Esophagus squamous epithelium (tissue), 5 donors: ENCODE results near the gene DNTT. TPM values are rescaled to one million over a fixed set of nuclear protein-coding genes. Genes with fewer than 3 reads are reported as not detected.

Source experiments
- DNase-seq: peaks from one replicate; lab custom pipeline; 2025; lab: John Stamatoyannopoulos, UW
- H3K27ac ChIP-seq, 4 donors: fragments of 200-600 bp; sonication (generic); one replicate each; pipeline ENCODE4 v1.5.1; 2016 to 2019; ENCODE audit warnings: mild to moderate bottlenecking in 1 of 4
- H3K27me3 ChIP-seq, 4 donors: fragments of 200-600 bp; sonication (generic); 1 replicate in 3 of 4; 2 replicates in 1 of 4; pipeline versions ENCODE4 v1.5.1 to v1.6.0; 2017 to 2021; ENCODE audit warnings: antibody characterized with exemption in 1 of 4
- H3K36me3 ChIP-seq, 3 donors: fragments of 200-600 bp; sonication (generic); one replicate each; pipeline ENCODE4 v1.5.1; 2016 to 2019
- H3K4me1 ChIP-seq, 3 donors: fragments of 200-600 bp; sonication (generic); one replicate each; pipeline ENCODE4 v1.5.1; 2017 to 2019
- H3K4me3 ChIP-seq, 4 donors: fragments of 200-600 bp; sonication (generic); 1 replicate in 3 of 4; 2 replicates in 1 of 4; pipeline ENCODE4 v1.5.1; 2016 to 2019; ENCODE audit warnings: mild to moderate bottlenecking in 2 of 4, moderate library complexity in 1 of 4
- H3K9me3 ChIP-seq, 3 donors: fragments of 200-600 bp; sonication (generic); one replicate each; pipeline ENCODE4 v1.5.1; 2016 to 2019
- POLR2A ChIP-seq, 4 donors: fragments of 450-650 bp; IDR thresholded peaks; one replicate each; pipeline ENCODE4 v1.6.1; 2017; ENCODE audit warnings: antibody characterized with exemption in 4 of 4, mild to moderate bottlenecking in 4 of 4, moderate library complexity in 3 of 4
- WGBS, 2 donors: methylation state at CpG; one replicate each; pipeline ENCODE4 v1.1.5; 2018; 5-methylcytosine and 5-hydroxymethylcytosine counted together
- intact Hi-C: fragments of 100-400 bp; cut with DNase I; formaldehyde crosslinking; loops from one replicate; pipeline ENCODE4 v1.15.0; 2022
- total RNA-seq, 4 donors: library from RNA; depleted of rRNA; stranded (reverse); fragments of >200 nt; gene quantifications; one replicate each; pipeline ENCODE4 v1.1.0, GENCODE V29; 2016
- TF ChIP-seq, protein P1 (sequence below), 6 experiments: fragments of 450-650 bp in 4 of 6; fragments of 200-600 bp in 2 of 6; sonication (generic) in 2 of 6; IDR thresholded peaks; one replicate each; pipeline ENCODE4 v1.5.1; 2016 to 2019; ENCODE audit warnings: antibody characterized with exemption in 6 of 6, mild to moderate bottlenecking in 4 of 6, moderate library complexity in 4 of 6
- donor health status: DM: yes; HTN: yes; CAD: no.

DNTT gene
- total RNA-seq, 4 donors from 2014 or later, result not detected

GRCh38 chr10:96288151-96288621, 16.0 kb upstream of the DNTT start:
- TF ChIP-seq POLR2A (IDR thresholded peaks at IDR 0.05), result no peak
- TF ChIP-seq, protein P1, sequence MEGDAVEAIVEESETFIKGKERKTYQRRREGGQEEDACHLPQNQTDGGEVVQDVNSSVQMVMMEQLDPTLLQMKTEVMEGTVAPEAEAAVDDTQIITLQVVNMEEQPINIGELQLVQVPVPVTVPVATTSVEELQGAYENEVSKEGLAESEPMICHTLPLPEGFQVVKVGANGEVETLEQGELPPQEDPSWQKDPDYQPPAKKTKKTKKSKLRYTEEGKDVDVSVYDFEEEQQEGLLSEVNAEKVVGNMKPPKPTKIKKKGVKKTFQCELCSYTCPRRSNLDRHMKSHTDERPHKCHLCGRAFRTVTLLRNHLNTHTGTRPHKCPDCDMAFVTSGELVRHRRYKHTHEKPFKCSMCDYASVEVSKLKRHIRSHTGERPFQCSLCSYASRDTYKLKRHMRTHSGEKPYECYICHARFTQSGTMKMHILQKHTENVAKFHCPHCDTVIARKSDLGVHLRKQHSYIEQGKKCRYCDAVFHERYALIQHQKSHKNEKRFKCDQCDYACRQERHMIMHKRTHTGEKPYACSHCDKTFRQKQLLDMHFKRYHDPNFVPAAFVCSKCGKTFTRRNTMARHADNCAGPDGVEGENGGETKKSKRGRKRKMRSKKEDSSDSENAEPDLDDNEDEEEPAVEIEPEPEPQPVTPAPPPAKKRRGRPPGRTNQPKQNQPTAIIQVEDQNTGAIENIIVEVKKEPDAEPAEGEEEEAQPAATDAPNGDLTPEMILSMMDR (IDR thresholded peaks at IDR 0.05), result no peak
- H3K4me1 ChIP-seq, result peaks cover 0 to 17% (median 5%) of the 10 kb centered on the region in 3 donors
- H3K27ac ChIP-seq, result no peak overlapping the region
- no peak for DNase-seq
- H3K36me3 ChIP-seq, result no peaks in the 10 kb centered on the region
- intact Hi-C loops, result no loop called here
- no peaks in the 10 kb centered on the region for H3K9me3 ChIP-seq
- H3K27me3 ChIP-seq, result no peaks in the 10 kb centered on the region
- 29 to 30% methylated on average over 5 of the region's 5 CpGs for WGBS, 2 donors
- H3K4me3 ChIP-seq, result no peak overlapping the region

DNA sequence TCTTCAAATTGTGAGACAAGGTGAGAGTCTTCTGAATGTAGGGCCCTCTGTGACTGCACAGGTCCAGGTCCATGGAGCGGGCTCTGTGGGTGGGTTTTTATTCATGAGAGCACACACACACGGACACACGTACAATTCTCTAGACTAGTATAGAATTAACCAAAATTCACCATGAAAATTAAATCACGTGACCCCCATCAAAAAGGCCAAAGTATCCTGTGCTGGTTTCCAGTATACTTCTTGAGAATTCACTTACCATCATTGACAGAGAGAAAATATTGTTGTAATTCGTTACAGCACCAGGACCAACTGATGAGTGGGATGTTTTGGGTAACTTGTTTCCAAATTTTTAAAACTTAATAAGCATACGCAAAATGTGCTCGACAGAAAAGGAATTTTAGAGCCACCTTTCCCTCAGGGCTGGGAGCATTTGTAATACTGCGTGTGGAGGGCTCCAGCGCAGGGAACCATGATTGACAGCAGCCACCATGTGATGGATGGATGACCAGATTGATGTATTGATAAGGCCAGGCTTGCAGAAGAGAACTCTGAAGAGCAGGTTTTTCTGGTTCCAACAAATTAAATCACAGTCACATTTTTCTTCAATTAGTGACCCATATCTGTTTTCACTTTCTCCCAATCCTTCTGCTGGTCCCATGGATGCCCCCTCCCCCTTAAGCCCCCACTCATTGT, 14.9 kb upstream of the DNTT start:
- Histone ChIP-seq H3K4me1 (peaks cover 0 to 21% (median 5%) of the 10 kb centered on the region in 3 donors), H3K36me3 (no peaks in the 10 kb centered on the region), H3K27ac (no peak overlapping the region), H3K27me3 (no peaks in the 10 kb centered on the region), H3K9me3 (no peaks in the 10 kb centered on the region), H3K4me3 (no peak overlapping the region)
- DNase-seq, result no peak
- TF ChIP-seq, protein P1 (IDR thresholded peaks at IDR 0.05), result no peak
- intact Hi-C loops, result no loop called here
- WGBS, 2 donors, result 89 to 94% methylated on average over 9 of the region's 9 CpGs

- intact Hi-C loops, result loop anchor here (5.0 kb wide), 1 partner anchor 58 kb away; no protein-coding TSS in a partner anchor
- no peak for DNase-seq
- H3K36me3 ChIP-seq, result no peaks in the 10 kb centered on the region
- H3K9me3 ChIP-seq, result no peaks in the 10 kb centered on the region
- peaks cover 0 to 7% (median 0%) of the 10 kb centered on the region in 4 donors for H3K27me3 ChIP-seq
- no peak overlapping the region for H3K27ac ChIP-seq
- TF ChIP-seq POLR2A (IDR thresholded peaks at IDR 0.05), result no peak
- TF ChIP-seq, protein P1 (IDR thresholded peaks at IDR 0.05), result no peak
- no peak overlapping the region for H3K4me3 ChIP-seq
- 77 to 81% methylated on average over 4 of the region's 4 CpGs for WGBS, 2 donors
- peaks cover 0 to 21% (median 5%) of the 10 kb centered on the region in 3 donors for H3K4me1 ChIP-seq
These were observed 13.7 kb upstream of the DNTT start for GRCh38 chr10:96290368-96291133.

DNA sequence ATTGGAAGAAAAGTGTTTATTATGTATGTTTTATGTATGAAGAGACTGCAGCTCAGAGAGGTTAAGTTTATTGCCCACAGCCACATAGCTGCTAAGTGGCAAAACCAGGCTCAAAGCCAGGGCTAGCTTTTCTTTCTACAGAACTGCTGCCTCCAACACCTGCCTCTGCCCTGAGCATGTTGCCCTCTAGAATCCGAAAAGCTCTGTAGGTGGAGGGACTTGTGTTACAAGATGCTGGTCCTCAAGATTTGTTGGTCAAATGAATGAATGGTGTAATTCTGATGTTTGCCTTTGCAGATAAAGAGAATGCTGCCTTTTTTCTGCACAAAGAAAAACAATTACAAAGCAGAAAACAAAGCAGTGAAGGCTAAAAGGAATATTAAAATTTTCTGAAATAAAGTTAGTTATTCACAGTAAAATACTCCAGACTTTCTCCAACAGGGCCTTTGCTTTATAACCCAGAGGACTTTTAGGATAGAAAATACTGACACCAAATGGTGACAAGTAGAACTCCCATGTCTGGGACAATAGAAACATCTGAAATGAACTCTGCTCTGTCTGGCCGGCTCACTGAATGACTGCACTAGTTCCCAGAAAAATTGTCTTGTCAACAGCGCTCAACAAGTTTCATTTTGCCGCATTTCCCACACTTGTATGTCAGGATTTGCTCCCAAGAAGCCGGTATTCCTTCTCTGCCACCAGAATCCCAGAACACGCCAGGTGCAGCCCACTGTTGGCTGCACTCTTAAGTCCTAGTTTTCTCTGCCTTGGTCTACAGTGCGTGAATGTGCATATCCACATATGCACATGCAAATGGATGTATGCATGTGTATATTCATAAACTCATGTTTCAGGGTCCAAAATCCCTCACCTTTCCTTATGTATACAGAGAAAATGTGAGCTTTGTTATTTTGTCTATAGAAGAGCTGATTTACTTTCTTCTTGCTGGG, 11.0 kb upstream of the DNTT start:
- 28 to 32% methylated on average over 7 of the region's 7 CpGs for WGBS, 2 donors
- peaks cover 0 to 14% (median 0%) of the 10 kb centered on the region in 4 donors for H3K27me3 ChIP-seq
- no peak overlapping the region for H3K4me3 ChIP-seq
- no peak overlapping the region for H3K27ac ChIP-seq
- no peaks in the 10 kb centered on the region for H3K9me3 ChIP-seq
- intact Hi-C loops, result loop anchor here (5.0 kb wide), 1 partner anchor 61 kb away; no protein-coding TSS in a partner anchor
- H3K4me1 ChIP-seq, result peaks cover 0 to 7% (median 0%) of the 10 kb centered on the region in 3 donors
- no peaks in the 10 kb centered on the region for H3K36me3 ChIP-seq
- TF ChIP-seq POLR2A (IDR thresholded peaks at IDR 0.05), result no peak
- TF ChIP-seq, protein P1 (IDR thresholded peaks at IDR 0.05), result peak; percentile 43 to 71 (median 62)
- no peak for DNase-seq
